Measurements from ENCODE around the gene ARAP2.

DNA sequence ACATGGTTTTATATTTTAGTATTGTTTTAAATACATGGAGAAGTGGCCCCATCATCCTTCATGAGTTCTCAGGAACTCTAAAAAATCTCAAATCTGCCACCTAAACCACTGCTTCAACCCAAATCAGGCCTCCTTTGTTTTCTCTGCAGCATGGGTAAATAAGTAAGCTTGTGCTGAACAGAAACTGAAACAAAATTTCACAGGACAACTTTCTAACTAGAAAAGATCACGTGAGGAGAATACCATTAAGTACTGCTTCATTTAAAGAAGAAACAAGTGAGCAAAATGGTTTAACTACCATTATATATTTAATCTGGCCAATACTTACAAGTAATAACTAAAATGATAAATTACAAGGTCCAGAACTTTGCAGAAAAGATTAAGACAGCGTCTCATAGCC is 2.5 kb downstream of the ARAP2 start:
- no peak for TF ChIP-seq POLR2A (IDR thresholded peaks at IDR 0.05; ENCODE audit: low read depth, low read length)
- TF ChIP-seq POLR2AphosphoS5 (IDR thresholded peaks at IDR 0.05; ENCODE audit: low read depth, low read length) = no peak
